ENCODE results near the gene LRP1. TPM values are rescaled to one million over a fixed set of nuclear protein-coding genes. Genes with fewer than 3 reads are reported as not detected.

Gene LRP1
- polyA plus RNA-seq, 1 donor (not counting 4 experiments of a cell fraction or from before 2014, with no cell fraction given), result 4.9 TPM

GRCh38 chr12:57160040-57160439 lies 31.8 kb downstream of the LRP1 start:
- dilution Hi-C loops (cut with MboI; ENCODE audit: extremely low pct_ligation_motif_present, low sequenced_read_pairs), result no loop called here
- FAIRE-seq, result no peak
- H3K9ac ChIP-seq (ENCODE audit: control insufficient read depth, extremely low read depth, insufficient read depth, low read length), result no peak overlapping the region

GRCh38 chr12:57160741-57161140 lies 32.5 kb downstream of the LRP1 start:
- Histone ChIP-seq H3K9me3 (ENCODE audit: control insufficient read depth, low read depth, low read length) (no peaks in the 10 kb centered on the region), H4K20me1 (ENCODE audit: control insufficient read depth, extremely low read depth, insufficient read depth, low read length) (no peaks in the 10 kb centered on the region), H3K27ac (ENCODE audit: control insufficient read depth, insufficient read depth, low read length) (no peak overlapping the region), H3K36me3 (ENCODE audit: control insufficient read depth in 2 of 2, extremely low read depth in 1 of 2, insufficient read depth in 2 of 2, low read length in 2 of 2) (peaks cover 0 to 17% of the 10 kb centered on the region in 2 experiments), H3K9me1 (ENCODE audit: control insufficient read depth, extremely low read depth, insufficient read depth, low read length) (no peaks in the 10 kb centered on the region), H3K4me3 (ENCODE audit: control insufficient read depth in 2 of 3, extremely low read depth in 1 of 3, insufficient read depth in 2 of 3, low read depth in 1 of 3, low read length in 3 of 3) (no peak overlapping the region), H3K4me2 (ENCODE audit: control insufficient read depth, extremely low read depth, insufficient read depth, low read depth, low read length) (no peak overlapping the region), H3K27me3 (ENCODE audit: control insufficient read depth, extremely low read depth, insufficient read depth, low read length) (no peaks in the 10 kb centered on the region), H3K4me1 (ENCODE audit: control insufficient read depth, extremely low read depth, insufficient read depth, low read length) (peaks cover 8% of the 10 kb centered on the region), H3K79me2 (ENCODE audit: control insufficient read depth, insufficient read depth, low read length) (no peaks in the 10 kb centered on the region), H2AFZ (ENCODE audit: control insufficient read depth, low read length) (no peak overlapping the region), H3K9ac (ENCODE audit: control insufficient read depth, extremely low read depth, insufficient read depth, low read length) (no peak overlapping the region)
- dilution Hi-C loops (cut with MboI; ENCODE audit: extremely low pct_ligation_motif_present, low sequenced_read_pairs), result no loop called here
- TF ChIP-seq EZH2 (IDR thresholded peaks at IDR 0.05; ENCODE audit: low read length), result no peak
- TF ChIP-seq CTCF (optimal IDR thresholded peaks at IDR 0.05 in 1 of 3, IDR thresholded peaks at IDR 0.05 in 1 of 3, conservative IDR thresholded peaks at IDR 0.05 in 1 of 3; ENCODE audit: extremely low read depth in 1 of 3, insufficient read depth in 2 of 3, low read length in 3 of 3), result no peak
- DNase-seq (ENCODE audit: low read depth, low spot score) (no peak), FAIRE-seq (no peak)

More at GRCh38 chr12:57160040-57160439, 31.8 kb downstream of the LRP1 start:
- Histone ChIP-seq H3K27ac (ENCODE audit: control insufficient read depth, insufficient read depth, low read length) (no peak overlapping the region), H3K9me1 (ENCODE audit: control insufficient read depth, extremely low read depth, insufficient read depth, low read length) (no peaks in the 10 kb centered on the region), H3K36me3 (ENCODE audit: control insufficient read depth in 2 of 2, extremely low read depth in 1 of 2, insufficient read depth in 2 of 2, low read length in 2 of 2) (peaks cover 0 to 18% of the 10 kb centered on the region in 2 experiments), H4K20me1 (ENCODE audit: control insufficient read depth, extremely low read depth, insufficient read depth, low read length) (no peaks in the 10 kb centered on the region), H3K79me2 (ENCODE audit: control insufficient read depth, insufficient read depth, low read length) (no peaks in the 10 kb centered on the region), H3K4me3 (ENCODE audit: control insufficient read depth in 2 of 3, extremely low read depth in 1 of 3, insufficient read depth in 2 of 3, low read depth in 1 of 3, low read length in 3 of 3) (no peak overlapping the region), H3K9me3 (ENCODE audit: control insufficient read depth, low read depth, low read length) (no peaks in the 10 kb centered on the region), H2AFZ (ENCODE audit: control insufficient read depth, low read length) (no peak overlapping the region), H3K4me1 (ENCODE audit: control insufficient read depth, extremely low read depth, insufficient read depth, low read length) (peaks cover under 1% of the 10 kb centered on the region), H3K4me2 (ENCODE audit: control insufficient read depth, extremely low read depth, insufficient read depth, low read depth, low read length) (no peak overlapping the region), H3K27me3 (ENCODE audit: control insufficient read depth, extremely low read depth, insufficient read depth, low read length) (no peaks in the 10 kb centered on the region)
- TF ChIP-seq EZH2 (IDR thresholded peaks at IDR 0.05; ENCODE audit: low read length), result no peak
- TF ChIP-seq CTCF (optimal IDR thresholded peaks at IDR 0.05 in 1 of 3, IDR thresholded peaks at IDR 0.05 in 1 of 3, conservative IDR thresholded peaks at IDR 0.05 in 1 of 3; ENCODE audit: extremely low read depth in 1 of 3, insufficient read depth in 2 of 3, low read length in 3 of 3), result no peak
- no peak for DNase-seq (ENCODE audit: low read depth, low spot score)
